IMR-90 (cell line): Measurements from ENCODE around the gene IQSEC1. TPM values are rescaled to one million over a fixed set of nuclear protein-coding genes. Genes with fewer than 3 reads are reported as not detected.

ENCODE experiments used
- ATAC-seq: fragments of 200-7000 bp; cut with Tn5 transposase; 2 replicates; pipeline ENCODE4 v1.9.1; 2020; ENCODE audit warnings: low read depth, mild to moderate bottlenecking, moderate library complexity
- BruUV-seq: library from RNA; stranded (reverse); fragments of 400-500 nt; replicated peaks from 2 replicates; lab custom pipeline; 2021; lab: Mats Ljungman, UMichigan
- CTCF ChIA-PET: fragments of 300-600 bp; formaldehyde crosslinking; extraction: SDS; loops from one replicate; lab custom pipeline; 2021; ENCODE audit warnings: antibody characterized with exemption; lab: Yijun Ruan, JAX
- POLR2A ChIA-PET: fragments of 300-600 bp; sonication (Branson Sonifier 250); formaldehyde crosslinking; loops from one replicate; lab custom pipeline; 2022; ENCODE audit warnings: antibody characterized with exemption; ENCODE audit not compliant: unreplicated experiment; lab: Charles Lee
- DNase-seq: peaks from one replicate; pipeline ENCODE4 v3.0.0; 2013
- H2AFZ ChIP-seq: replicated peaks from 2 replicates; pipeline ENCODE3; 2013; ENCODE audit warnings: low read length, mild to moderate bottlenecking; ENCODE audit not compliant: poor library complexity
- H2AK5ac ChIP-seq: 2 replicates; pipeline ENCODE4 v1.6.1; 2013; ENCODE audit warnings: low read depth, low read length, inconsistent platforms
- H2AK9ac ChIP-seq: replicated peaks from 2 replicates; pipeline ENCODE3; 2013; ENCODE audit warnings: mild to moderate bottlenecking, low read depth, low read length, moderate library complexity; ENCODE audit not compliant: poor library complexity
- H2BK120ac ChIP-seq: 2 replicates; pipeline ENCODE4 v1.6.1; 2013; ENCODE audit warnings: low read depth, low read length, inconsistent platforms
- H2BK15ac ChIP-seq: 3 replicates; pipeline ENCODE4 v1.6.1; 2013; ENCODE audit warnings: low read depth, low read length, inconsistent platforms
- H2BK20ac ChIP-seq: 2 replicates; pipeline ENCODE4 v1.6.1; 2013; ENCODE audit warnings: low read depth, mild to moderate bottlenecking, inconsistent platforms, low read length, moderate library complexity
- H2BK5ac ChIP-seq: 2 replicates; pipeline ENCODE4 v1.6.1; 2013; ENCODE audit warnings: mild to moderate bottlenecking, low read depth, low read length, inconsistent platforms; ENCODE audit not compliant: poor library complexity, severe bottlenecking
- H3K14ac ChIP-seq: replicated peaks from 2 replicates; pipeline ENCODE4 v1.6.1; 2013; ENCODE audit warnings: low read depth, low read length, inconsistent platforms
- H3K18ac ChIP-seq: 2 replicates; pipeline ENCODE4 v1.6.1; 2013; ENCODE audit warnings: low read depth, low read length, control low read depth
- H3K23ac ChIP-seq: 2 replicates; pipeline ENCODE4 v1.6.1; 2013; ENCODE audit warnings: low read depth, low read length, inconsistent platforms
- H3K27ac ChIP-seq: 2 replicates; pipeline ENCODE4 v1.5.1; 2013; ENCODE audit warnings: mild to moderate bottlenecking, control low read depth, low read length; ENCODE audit not compliant: insufficient read depth
- H3K27me3 ChIP-seq: 2 replicates; pipeline ENCODE4 v1.6.1; 2013; ENCODE audit warnings: low read length; ENCODE audit not compliant: control insufficient read depth, insufficient read depth
- H3K36me3 ChIP-seq: 2 replicates; pipeline ENCODE4 v1.6.1; 2013; ENCODE audit warnings: low read length, mixed read lengths; ENCODE audit not compliant: control insufficient read depth, insufficient read depth
- H3K4ac ChIP-seq: 2 replicates; pipeline ENCODE4 v1.6.1; 2013; ENCODE audit warnings: low read depth, low read length, inconsistent platforms
- H3K4me1 ChIP-seq: 2 replicates; pipeline ENCODE4 v1.6.1; 2013; ENCODE audit warnings: low read length, mixed read lengths; ENCODE audit not compliant: control insufficient read depth, insufficient read depth
- H3K4me2 ChIP-seq: 2 replicates; pipeline ENCODE4 v1.6.1; 2013; ENCODE audit warnings: low read depth, mild to moderate bottlenecking, control low read depth, low read length, moderate library complexity
- H3K4me3 ChIP-seq: 2 replicates; pipeline ENCODE4 v1.5.1; 2013; ENCODE audit warnings: low read depth, mild to moderate bottlenecking, control low read depth, low read length, moderate library complexity; ENCODE audit not compliant: insufficient read depth
- H3K56ac ChIP-seq: 2 replicates; pipeline ENCODE4 v1.6.1; 2013; ENCODE audit warnings: low read length, inconsistent platforms; ENCODE audit not compliant: insufficient read depth; ENCODE audit errors: extremely low read depth
- H3K79me1 ChIP-seq, 2 experiments: 2 replicates each; pipeline ENCODE4 v1.6.1; 2013; ENCODE audit warnings: low read length in 2 of 2, inconsistent platforms in 1 of 2, low read depth in 1 of 2
- H3K9ac ChIP-seq: 2 replicates; pipeline ENCODE4 v1.6.1; 2013; ENCODE audit warnings: low read depth, low read length, control low read depth
- H3K9me1 ChIP-seq: 2 replicates; pipeline ENCODE4 v1.6.1; 2013; ENCODE audit warnings: low read length, inconsistent platforms; ENCODE audit not compliant: insufficient read depth
- H3K9me3 ChIP-seq: 2 replicates; pipeline ENCODE4 v1.6.1; 2013; ENCODE audit warnings: low read length; ENCODE audit not compliant: control insufficient read depth, insufficient read depth
- H4K20me1 ChIP-seq: 2 replicates; pipeline ENCODE4 v1.6.1; 2013; ENCODE audit warnings: low read length, inconsistent platforms; ENCODE audit not compliant: insufficient read depth
- H4K5ac ChIP-seq: 2 replicates; pipeline ENCODE4 v1.6.1; 2013; ENCODE audit warnings: mild to moderate bottlenecking, low read depth, low read length, control low read depth
- H4K8ac ChIP-seq, 2 experiments: 2 replicates each; pipeline ENCODE4 v1.6.1; 2013; ENCODE audit warnings: low read depth in 2 of 2, low read length in 2 of 2, control low read depth in 1 of 2, inconsistent platforms in 1 of 2
- H4K91ac ChIP-seq: 2 replicates; pipeline ENCODE4 v1.6.1; 2013; ENCODE audit warnings: low read depth, low read length, inconsistent platforms; ENCODE audit not compliant: insufficient read depth
- BHLHE40 ChIP-seq: fragments of 150-350 bp; IDR thresholded peaks from 2 replicates; pipeline ENCODE4 v1.6.1; 2016; ENCODE audit warnings: mild to moderate bottlenecking, low read depth, low read length
- CEBPB ChIP-seq: IDR thresholded peaks from 2 replicates; pipeline ENCODE4 v1.6.1; 2012; ENCODE audit warnings: low read depth, low read length, improper control_type of control experiment
- CHD1 ChIP-seq: IDR thresholded peaks from 2 replicates; pipeline ENCODE4 v1.6.1; 2012; ENCODE audit warnings: low read depth, low read length, improper control_type of control experiment
- CTCF ChIP-seq: conservative IDR thresholded peaks from 2 replicates; pipeline ENCODE4 v1.5.1; 2012; ENCODE audit warnings: mild to moderate bottlenecking, low read depth, low read length, improper control_type of control experiment
- ELK1 ChIP-seq: fragments of 150-350 bp; IDR thresholded peaks from 2 replicates; pipeline ENCODE4 v1.6.1; 2016; ENCODE audit warnings: low read depth, mild to moderate bottlenecking, low read length, moderate library complexity, borderline replicate concordance
- FOS ChIP-seq: fragments of 150-350 bp; IDR thresholded peaks from 2 replicates; pipeline ENCODE4 v1.6.1; 2016; ENCODE audit warnings: low read depth, low read length
- MAFK ChIP-seq: IDR thresholded peaks from 2 replicates; pipeline ENCODE4 v1.6.1; 2012; ENCODE audit warnings: low read depth, low read length, improper control_type of control experiment
- MAZ ChIP-seq: IDR thresholded peaks from 2 replicates; pipeline ENCODE4 v1.6.1; 2012; ENCODE audit warnings: low read depth, mild to moderate bottlenecking, low read length, improper control_type of control experiment, moderate library complexity, borderline replicate concordance
- MXI1 ChIP-seq: IDR thresholded peaks from 2 replicates; pipeline ENCODE4 v1.6.1; 2012; ENCODE audit warnings: low read depth, mild to moderate bottlenecking, low read length, moderate library complexity, borderline replicate concordance
- NFE2L2 ChIP-seq: fragments of 150-350 bp; IDR thresholded peaks from 2 replicates; pipeline ENCODE4 v1.6.1; 2016; ENCODE audit warnings: low read depth, mild to moderate bottlenecking, low read length
- POLR2A ChIP-seq: IDR thresholded peaks from 2 replicates; pipeline ENCODE4 v1.6.1; 2012; ENCODE audit warnings: mild to moderate bottlenecking, low read depth, low read length
- RAD21 ChIP-seq: IDR thresholded peaks from 2 replicates; pipeline ENCODE4 v1.6.1; 2012; ENCODE audit warnings: low read length, improper control_type of control experiment
- RCOR1 ChIP-seq: IDR thresholded peaks from 2 replicates; pipeline ENCODE4 v1.6.1; 2012; ENCODE audit warnings: mild to moderate bottlenecking, low read length, improper control_type of control experiment; ENCODE audit not compliant: insufficient replicate concordance
- RFX5 ChIP-seq: IDR thresholded peaks from 2 replicates; pipeline ENCODE4 v1.8.0; 2012; ENCODE audit warnings: low read depth, mild to moderate bottlenecking, low read length, moderate library complexity
- SMC3 ChIP-seq: fragments of 150-350 bp; IDR thresholded peaks from 2 replicates; pipeline ENCODE4 v1.6.1; 2016; ENCODE audit warnings: low read depth, mild to moderate bottlenecking, antibody characterized with exemption, low read length, moderate library complexity
- USF2 ChIP-seq: fragments of 150-350 bp; IDR thresholded peaks from 2 replicates; pipeline ENCODE4 v1.6.1; 2017; ENCODE audit warnings: mild to moderate bottlenecking, antibody characterized with exemption, low read length, low read depth
- WGBS, 2 experiments: methylation state at CpG; one replicate each; pipeline versions ENCODE4 v1.1.5 to v1.1.7; 2013; ENCODE audit warnings: missing lambda C conversion rate in 2 of 2; ENCODE audit not compliant: insufficient read length in 1 of 2; ENCODE audit errors: extremely low coverage in 2 of 2; 5-methylcytosine and 5-hydroxymethylcytosine counted together
- dilution Hi-C: fragments of 300-500 bp; cut with HindIII; formaldehyde crosslinking; loops from one replicate; pipeline ENCODE4 v1.14.3; 2018; ENCODE audit warnings: low sequenced_read_pairs; ENCODE audit not compliant: unreplicated experiment
- in situ Hi-C: fragments of 300-500 bp; cut with MboI; formaldehyde crosslinking; loops from 3 replicates; pipeline ENCODE4 v1.14.3; 2019; ENCODE audit warnings: low sequenced_read_pairs, inconsistent platforms, mixed read lengths
- intact Hi-C: fragments of 100-400 bp; cut with micrococcal nuclease; formaldehyde crosslinking; loops from 2 replicates; pipeline ENCODE4 v1.10.0; 2022
- polyA plus RNA-seq, 3 experiments: library from polyadenylated mRNA; depleted of rRNA; stranded (reverse); fragments of >200 nt; gene quantifications; 2 replicates each; pipeline ENCODE4 v1.2.3, GENCODE V29; 2012; ENCODE audit warnings: low replicate concordance in 1 of 3
- total RNA-seq: library from RNA; depleted of rRNA; stranded (reverse); fragments of >200 nt; gene quantifications from 2 replicates; pipeline ENCODE4 v1.2.3, GENCODE V29; 2012

IQSEC1 gene
- total and polyA plus RNA-seq, 2 of the 4 experiments (the other 2 are of a cell fraction), result 5.9 to 11.9 TPM

GRCh38 chr3:12852201-12852600 lies 221.0 kb downstream of the IQSEC1 start:
- H3K9me1 ChIP-seq, result 0 out of 2 replicates have a peak, but pooled peaks cover 2% of the 10 kb centered on the region
- no peak overlapping the region for H3K56ac ChIP-seq
- peaks cover 27% of the 10 kb centered on the region for H3K27me3 ChIP-seq
- H2BK120ac ChIP-seq, result no peak overlapping the region
- no peak overlapping the region for H2AK9ac ChIP-seq
- H4K8ac ChIP-seq, result no peak overlapping the region
- H3K79me1 ChIP-seq, result no peaks in the 10 kb centered on the region
- H2BK20ac ChIP-seq, result no peak overlapping the region
- no peak overlapping the region for H3K27ac ChIP-seq
- no CpG with 5 or more reads among the region's 3 CpGs for WGBS, 2 experiments
- H3K4ac ChIP-seq, result no peak overlapping the region
- H2AK5ac ChIP-seq, result no peak overlapping the region
- H2BK5ac ChIP-seq, result no peak overlapping the region
- H4K20me1 ChIP-seq, result 0 out of 2 replicates have a peak, but pooled peaks cover 3% of the 10 kb centered on the region
- H4K91ac ChIP-seq, result no peak overlapping the region
- in situ Hi-C loops (no loop called here), intact Hi-C loops (no loop called here), dilution Hi-C loops (no loop called here)
- no peak overlapping the region for H3K4me3 ChIP-seq
- no peaks in the 10 kb centered on the region for H3K36me3 ChIP-seq
- ChIA-PET POLR2A (no interaction called here), CTCF (interaction anchor here (0.9 to 1.0 kb wide), 2 partner anchors 10 to 16 kb away, joined by 4 read pairs; no protein-coding TSS in a partner anchor)
- TF ChIP-seq MAZ (no peak), NFE2L2 (no peak), SMC3 (no peak), CTCF (no peak), RFX5 (no peak), MXI1 (no peak), CEBPB (no peak), ELK1 (no peak), FOS (no peak), RAD21 (no peak), USF2 (no peak), POLR2A (no peak), CHD1 (no peak), RCOR1 (no peak), BHLHE40 (no peak), MAFK (no peak)
- peaks cover 4% of the 10 kb centered on the region; the same call in 1 of the 2 replicates for H3K4me1 ChIP-seq
- H3K14ac ChIP-seq, result no peak overlapping the region
- no peak overlapping the region for H2AFZ ChIP-seq
- DNase-seq, result no peak
- H2BK15ac ChIP-seq, result no peak overlapping the region
- no peak overlapping the region for H4K5ac ChIP-seq
- BruUV-seq, result no TSS peak
- no peak overlapping the region for H3K18ac ChIP-seq
- H3K23ac ChIP-seq, result no peak overlapping the region
- no peaks in the 10 kb centered on the region for H3K9me3 ChIP-seq
- H3K4me2 ChIP-seq, result no peak overlapping the region
- ATAC-seq, result no peak
- no peak overlapping the region for H3K9ac ChIP-seq
